Measurements from ENCODE around the gene COPZ1. TPM values are rescaled to one million over a fixed set of nuclear protein-coding genes. Genes with fewer than 3 reads are reported as not detected.
A peak's percentile ranks its signal among the peaks of the same experiment; 100 is the strongest.

The COPZ1 gene
- total RNA-seq, 1 donor from 2014 or later: 160 TPM

DNA sequence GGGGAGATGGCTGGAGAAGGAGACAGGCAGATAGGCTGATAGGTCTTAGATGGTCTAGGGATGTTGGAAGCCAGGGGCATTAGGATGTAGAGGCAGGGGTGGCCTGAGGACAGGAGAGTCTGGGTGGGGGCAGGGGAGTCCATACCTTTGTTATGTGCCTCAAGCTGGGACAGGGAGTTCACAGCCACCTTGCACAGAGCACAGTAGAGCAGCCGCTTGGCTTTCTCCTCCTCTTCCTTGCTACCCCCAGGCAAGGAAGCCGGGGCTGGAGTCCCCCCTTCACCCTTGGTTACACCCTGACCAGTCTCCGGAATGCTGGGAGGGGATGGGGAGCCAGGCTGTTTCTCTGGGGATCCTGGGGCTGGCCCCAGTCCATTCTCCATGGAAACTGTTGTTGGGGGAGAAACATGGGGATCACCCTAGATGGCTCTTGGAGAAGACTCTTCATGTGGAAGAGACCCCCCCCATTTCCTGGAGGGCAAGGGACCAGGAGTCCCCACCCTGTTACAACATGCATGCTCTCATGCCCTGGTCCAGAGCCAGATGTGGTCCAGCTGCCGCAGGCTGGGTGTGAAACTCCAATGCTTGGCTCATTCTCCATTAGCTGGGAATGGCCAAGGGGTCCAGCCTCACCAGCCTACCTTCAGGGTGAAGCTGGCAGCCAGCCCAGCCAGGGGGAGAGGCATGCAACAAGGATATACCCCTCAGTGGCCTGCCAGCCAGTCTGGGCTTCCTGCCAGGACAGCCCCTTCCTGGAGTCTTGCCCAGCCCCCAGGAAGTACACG is 46.6 kb downstream of the COPZ1 start:
- Mint-ChIP-seq H3K27me3 (ENCODE audit: low read depth) (peaks cover 5% of the 10 kb centered on the region), H3K36me3 (ENCODE audit: low read depth) (no peaks in the 10 kb centered on the region), H3K4me3 (peak overlapping the region; percentile 56), H3K4me1 (peaks cover 32% of the 10 kb centered on the region), H3K27ac (ENCODE audit: unreplicated experiment) (no peak overlapping the region), H3K9me3 (no peaks in the 10 kb centered on the region)
- DNase-seq (ENCODE audit: low read depth, low spot score): no peak
- no peak for TF ChIP-seq CTCF (conservative IDR thresholded peaks at IDR 0.05)

GRCh38 chr12:54372113-54372806 is 47.3 kb downstream of the COPZ1 start:
- Mint-ChIP-seq H3K27ac (ENCODE audit: unreplicated experiment) (no peak overlapping the region), H3K4me1 (peaks cover 32% of the 10 kb centered on the region), H3K27me3 (ENCODE audit: low read depth) (peaks cover 5% of the 10 kb centered on the region), H3K9me3 (no peaks in the 10 kb centered on the region), H3K4me3 (peak overlapping the region; percentile 25), H3K36me3 (ENCODE audit: low read depth) (no peaks in the 10 kb centered on the region)
- TF ChIP-seq CTCF (conservative IDR thresholded peaks at IDR 0.05): no peak
- DNase-seq (ENCODE audit: low read depth, low spot score): no peak

GRCh38 chr12:54373649-54374561 is 49.0 kb downstream of the COPZ1 start:
- TF ChIP-seq CTCF (conservative IDR thresholded peaks at IDR 0.05): no peak
- Mint-ChIP-seq H3K27ac (ENCODE audit: unreplicated experiment) (no peak overlapping the region), H3K4me1 (peaks cover 26% of the 10 kb centered on the region), H3K4me3 (no peak overlapping the region), H3K9me3 (no peaks in the 10 kb centered on the region), H3K27me3 (ENCODE audit: low read depth) (peaks cover 5% of the 10 kb centered on the region), H3K36me3 (ENCODE audit: low read depth) (no peaks in the 10 kb centered on the region)
- DNase-seq (ENCODE audit: low read depth, low spot score): no peak

- no peak for DNase-seq (ENCODE audit: low read depth, low spot score)
- Mint-ChIP-seq H3K4me3 (no peak overlapping the region), H3K4me1 (peaks cover 26% of the 10 kb centered on the region), H3K9me3 (no peaks in the 10 kb centered on the region), H3K27me3 (ENCODE audit: low read depth) (no peaks in the 10 kb centered on the region), H3K36me3 (ENCODE audit: low read depth) (no peaks in the 10 kb centered on the region), H3K27ac (ENCODE audit: unreplicated experiment) (no peak overlapping the region)
- no peak for TF ChIP-seq CTCF (conservative IDR thresholded peaks at IDR 0.05)
These were observed 49.8 kb downstream of the COPZ1 start for GRCh38 chr12:54374562-54375258.

DNA sequence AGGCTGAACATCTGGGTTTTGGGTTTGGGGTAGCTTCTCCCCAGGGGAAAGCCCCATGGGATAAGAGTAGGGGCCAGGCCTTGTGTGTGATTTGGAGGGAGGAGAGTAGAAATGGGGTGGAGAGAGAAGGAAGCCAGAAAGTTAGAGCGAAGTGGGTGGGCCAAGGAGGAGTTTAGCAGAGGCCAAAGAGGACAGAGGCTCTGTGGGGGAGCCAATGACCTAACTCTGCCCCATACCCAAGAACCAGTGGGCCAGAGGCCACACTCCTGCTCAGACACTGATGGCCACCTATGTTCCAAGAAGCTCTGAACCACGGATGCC is 50.3 kb downstream of the COPZ1 start:
- Mint-ChIP-seq H3K4me3 (no peak overlapping the region), H3K27me3 (ENCODE audit: low read depth) (no peaks in the 10 kb centered on the region)

More for the DNA sequence above, 50.3 kb downstream of the COPZ1 start:
- no peaks in the 10 kb centered on the region for H3K9me3 Mint-ChIP-seq
- no peak for DNase-seq (ENCODE audit: low read depth, low spot score)
- H3K36me3 Mint-ChIP-seq (ENCODE audit: low read depth): no peaks in the 10 kb centered on the region
- peak overlapping the region; percentile 43 for H3K27ac Mint-ChIP-seq (ENCODE audit: unreplicated experiment)
- peaks cover 28% of the 10 kb centered on the region for H3K4me1 Mint-ChIP-seq
- TF ChIP-seq CTCF (conservative IDR thresholded peaks at IDR 0.05): no peak
